HCT116 (cell line): Measurements from ENCODE around the gene RFC4. TPM values are rescaled to one million over a fixed set of nuclear protein-coding genes. Genes with fewer than 3 reads are reported as not detected.

Experiments
- ATAC-seq: fragments of 200-7000 bp; cut with Tn5 transposase; 2 replicates; pipeline ENCODE4 v1.9.1; 2020; ENCODE audit warnings: mild to moderate bottlenecking, moderate library complexity
- BruUV-seq: library from RNA; stranded (reverse); fragments of 400-500 nt; replicated peaks from 2 replicates; lab custom pipeline; 2021; lab: Mats Ljungman, UMichigan
- CTCF ChIA-PET: fragments of 300-600 bp; sonication (Branson Sonifier 250); formaldehyde crosslinking; loops from one replicate; lab custom pipeline; 2021; ENCODE audit warnings: antibody characterized with exemption; lab: Charles Lee
- POLR2A ChIA-PET: fragments of 300-600, 350-600 bp; sonication (Branson Sonifier 250); formaldehyde crosslinking; loops from one replicate; lab custom pipeline; 2021; ENCODE audit warnings: antibody characterized with exemption; lab: Charles Lee
- RAD21 ChIA-PET, 2 experiments: fragments of 300-600 bp; sonication (Branson Sonifier 250); formaldehyde crosslinking; loops; one replicate each; lab custom pipeline; 2023; ENCODE audit warnings: low total read pairs in 2 of 2; ENCODE audit not compliant: uncharacterized antibody in 2 of 2, unreplicated experiment in 2 of 2, low non-redundant PET in 1 of 2; lab: Charles Lee
- DNase-seq: peaks from one replicate; pipeline ENCODE4 v3.0.0-alpha.2; 2010; ENCODE audit warnings: low read depth, low spot score
- H2AFZ ChIP-seq: fragments of 200-600 bp; shearing (Covaris generic), sonication (generic); 2 replicates; pipeline ENCODE4 v1.6.1; 2017; ENCODE audit warnings: low read depth, mixed run types, mixed read lengths, antibody characterized with exemption, low read length; ENCODE audit not compliant: poor library complexity, severe bottlenecking
- H3K27ac ChIP-seq: 2 replicates; pipeline ENCODE4 v1.5.1; 2012; ENCODE audit warnings: low read depth, low read length
- H3K27me3 ChIP-seq: fragments of 200-600 bp; sonication (generic); 2 replicates; pipeline ENCODE4 v1.6.1; 2016; ENCODE audit warnings: mixed run types, low read length, mixed read lengths; ENCODE audit not compliant: insufficient read depth
- H3K36me3 ChIP-seq, 2 experiments: fragments of 200-500 bp in 1 of 2; fragments of 200-600 bp in 1 of 2; sonication (Bioruptor generic) in 1 of 2; sonication (generic) in 1 of 2; 2 replicates each; pipeline versions ENCODE4 v1.5.1 to v1.6.1; 2014 to 2016; ENCODE audit warnings: low read length in 2 of 2, inconsistent platforms in 1 of 2, mixed read lengths in 1 of 2, mixed run types in 1 of 2; ENCODE audit not compliant: insufficient read depth in 2 of 2, control insufficient read depth in 1 of 2
- H3K4me1 ChIP-seq, 2 experiments: fragments of 200-600 bp in 1 of 2; sonication (generic) in 1 of 2; 2 replicates each; pipeline versions ENCODE4 v1.5.1 to v1.6.1; 2012 to 2017; ENCODE audit warnings: low read length in 2 of 2, inconsistent platforms in 1 of 2, mild to moderate bottlenecking in 1 of 2, mixed read lengths in 1 of 2, mixed run types in 1 of 2, moderate library complexity in 1 of 2; ENCODE audit not compliant: insufficient read depth in 2 of 2, control insufficient read depth in 1 of 2
- H3K4me2 ChIP-seq: fragments of 200-600 bp; sonication (generic); 2 replicates; pipeline ENCODE4 v1.6.1; 2017; ENCODE audit warnings: mixed run types, low read length, mixed read lengths
- H3K4me3 ChIP-seq, 2 experiments: fragments of 200-600 bp in 1 of 2; sonication (generic) in 1 of 2; replicated peaks in 1 of 2; 2 replicates each; pipeline ENCODE4 v1.5.1; 2011 to 2016; ENCODE audit warnings: low read length in 2 of 2, control low read depth in 1 of 2, low read depth in 1 of 2, mild to moderate bottlenecking in 1 of 2, mixed read lengths in 1 of 2, mixed run types in 1 of 2
- H3K79me2 ChIP-seq: fragments of 200-600 bp; sonication (generic); 2 replicates; pipeline ENCODE4 v1.6.1; 2017; ENCODE audit warnings: mild to moderate bottlenecking, mixed run types, low read length, moderate library complexity, mixed read lengths; ENCODE audit not compliant: insufficient read depth
- H3K9ac ChIP-seq: fragments of 200-600 bp; sonication (generic); 2 replicates; pipeline ENCODE4 v1.6.1; 2016; ENCODE audit warnings: low read length, mixed read lengths
- H3K9me2 ChIP-seq: fragments of 200-600 bp; sonication (generic), shearing (Covaris generic); 2 replicates; pipeline ENCODE4 v1.6.1; 2017; ENCODE audit warnings: mixed run types, mild to moderate bottlenecking, moderate library complexity; ENCODE audit not compliant: insufficient read depth
- H3K9me3 ChIP-seq, 2 experiments: fragments of 200-500 bp in 1 of 2; fragments of 200-600 bp in 1 of 2; sonication (Bioruptor generic) in 1 of 2; sonication (generic) in 1 of 2; 2 replicates each; pipeline ENCODE4 v1.6.1; 2014 to 2017; ENCODE audit warnings: low read length in 2 of 2, mixed read lengths in 2 of 2, inconsistent platforms in 1 of 2, low read depth in 1 of 2, mild to moderate bottlenecking in 1 of 2, mixed run types in 1 of 2, moderate library complexity in 1 of 2; ENCODE audit not compliant: control insufficient read depth in 1 of 2, insufficient read depth in 1 of 2
- H4K20me1 ChIP-seq: fragments of 200-600 bp; sonication (generic), shearing (Covaris generic); 2 replicates; pipeline ENCODE4 v1.6.1; 2017; ENCODE audit warnings: mixed run types, mild to moderate bottlenecking, moderate library complexity; ENCODE audit not compliant: insufficient read depth
- ATF3 ChIP-seq: IDR thresholded peaks from 2 replicates; pipeline ENCODE4 v1.6.1; 2012
- EGR1 ChIP-seq: IDR thresholded peaks from 2 replicates; pipeline ENCODE4 v1.6.1; 2012; ENCODE audit warnings: low read depth
- ELF1 ChIP-seq: IDR thresholded peaks from 2 replicates; pipeline ENCODE4 v1.6.1; 2012; ENCODE audit warnings: low read depth, borderline replicate concordance
- JUND ChIP-seq: IDR thresholded peaks from 2 replicates; pipeline ENCODE4 v1.6.1; 2012
- POLR2A ChIP-seq: IDR thresholded peaks from 2 replicates; pipeline ENCODE4 v1.7.0; 2011; ENCODE audit warnings: borderline replicate concordance; ENCODE audit not compliant: insufficient read depth, insufficient read length; ENCODE audit errors: extremely low read depth
- POLR2AphosphoS5 ChIP-seq: IDR thresholded peaks from 2 replicates; pipeline ENCODE4 v1.6.1; 2011; ENCODE audit warnings: mild to moderate bottlenecking, low read depth, low read length, moderate library complexity
- REST ChIP-seq: IDR thresholded peaks from 2 replicates; pipeline ENCODE4 v1.6.1; 2012; ENCODE audit warnings: low read depth
- SIN3A ChIP-seq: IDR thresholded peaks from 2 replicates; pipeline ENCODE4 v1.6.1; 2012; ENCODE audit warnings: low read depth
- SP1 ChIP-seq: IDR thresholded peaks from 2 replicates; pipeline ENCODE4 v1.6.1; 2012; ENCODE audit warnings: low read depth
- SRF ChIP-seq: IDR thresholded peaks from 2 replicates; pipeline ENCODE4 v1.6.1; 2012; ENCODE audit warnings: low read depth
- ZBTB33 ChIP-seq: IDR thresholded peaks from 2 replicates; pipeline ENCODE4 v1.6.1; 2011; ENCODE audit warnings: mild to moderate bottlenecking, low read length, moderate library complexity; ENCODE audit not compliant: insufficient replicate concordance; ENCODE audit errors: extremely low read depth
- ZNF274 ChIP-seq: fragments of 200-500 bp; sonication (Bioruptor generic); IDR thresholded peaks from 2 replicates; pipeline ENCODE4 v1.6.1; 2014; ENCODE audit warnings: mild to moderate bottlenecking, low read depth, low read length, inconsistent platforms
- intact Hi-C: fragments of 100-400 bp; cut with micrococcal nuclease; formaldehyde crosslinking; loops from 2 replicates; pipeline ENCODE4 v1.10.0; 2022
- total RNA-seq: library from RNA; stranded (reverse); gene quantifications from one replicate; pipeline ENCODE4 v1.2.1, GENCODE V29; 2021; ENCODE audit not compliant: unreplicated experiment

The RFC4 gene
- total RNA-seq, 1 experiment from 2014 or later = 86.2 TPM

GRCh38 chr3:186847437-186847836, 41.2 kb upstream of the RFC4 start:
- ChIA-PET POLR2A (interaction anchor here (0.7 kb wide), 1 partner anchor 41 kb away, joined by 3 read pairs; no protein-coding TSS in a partner anchor), CTCF (interaction anchor here (1.6 kb wide), 1 partner anchor 317 kb away, joined by 9 read pairs; no protein-coding TSS in a partner anchor), RAD21 (interaction anchor here in 1 of 2 experiments (0.6 kb wide), 1 partner anchor 73 kb away, joined by 3 read pairs; no protein-coding TSS in a partner anchor)
- Histone ChIP-seq H3K9ac (no peak overlapping the region), H3K36me3 (no peaks in the 10 kb centered on the region), H3K27me3 (peaks cover 25% of the 10 kb centered on the region), H3K4me2 (no peak overlapping the region), H3K4me3 (no peak overlapping the region), H3K27ac (no peak overlapping the region), H3K79me2 (no peaks in the 10 kb centered on the region), H3K9me2 (no peaks in the 10 kb centered on the region), H3K4me1 (no peaks in the 10 kb centered on the region)
- intact Hi-C loops = loop anchor here (5.0 to 10.0 kb wide), 5 partner anchors 85 to 867 kb away; partner anchors contain the start of genes MASP1 and ST6GAL1
- DNase-seq = no peak
- BruUV-seq = no TSS peak
- TF ChIP-seq ELF1 = no peak
- TF ChIP-seq POLR2AphosphoS5 = no peak
- no peak for TF ChIP-seq EGR1
- TF ChIP-seq, all 23 proteins: peak for 0
- no peaks in the 10 kb centered on the region for H3K9me3 ChIP-seq
- H2AFZ ChIP-seq = no peak overlapping the region
- no peak for ATAC-seq
- no peaks in the 10 kb centered on the region for H4K20me1 ChIP-seq

- H3K4me3 ChIP-seq = no peak overlapping the region
- no peaks in the 10 kb centered on the region for H3K9me3 ChIP-seq
- no peaks in the 10 kb centered on the region for H4K20me1 ChIP-seq
- RAD21 ChIA-PET = no interaction called here
- no peak overlapping the region for H2AFZ ChIP-seq
- DNase-seq (no peak), ATAC-seq (no peak)
- no peaks in the 10 kb centered on the region for H3K4me1 ChIP-seq
- intact Hi-C loops = loop anchor here (5.0 to 10.0 kb wide), 5 partner anchors 87 to 869 kb away; partner anchors contain the start of genes MASP1 and ST6GAL1
- CTCF ChIA-PET = no interaction called here
- H3K9me2 ChIP-seq = no peaks in the 10 kb centered on the region
- peaks cover 25% of the 10 kb centered on the region for H3K27me3 ChIP-seq
- H3K4me2 ChIP-seq = no peak overlapping the region
- no peak overlapping the region for H3K9ac ChIP-seq
- no peaks in the 10 kb centered on the region for H3K36me3 ChIP-seq
- H3K79me2 ChIP-seq = no peaks in the 10 kb centered on the region
- no TSS peak for BruUV-seq
- POLR2A ChIA-PET = no interaction called here
- H3K27ac ChIP-seq = no peak overlapping the region
- no peak for TF ChIP-seq SRF
- no peak for TF ChIP-seq ZBTB33
- no peak for TF ChIP-seq SP1
- TF ChIP-seq ZNF274 = no peak
- TF ChIP-seq EGR1 = no peak
- TF ChIP-seq ATF3 = no peak
- TF ChIP-seq REST = no peak
- no peak for TF ChIP-seq SIN3A
- no peak for TF ChIP-seq POLR2A
- TF ChIP-seq JUND = no peak
Observed at GRCh38 chr3:186845756-186846155, 39.5 kb upstream of the RFC4 start.
